DOHH2 (cell line): Measurements from ENCODE around the gene EPS15.

ENCODE experiments used
- EZH2phosphoT487 ChIP-seq: fragments of 200-600 bp; sonication (generic); IDR thresholded peaks from 2 replicates; pipeline ENCODE4 v1.6.1; 2017; ENCODE audit warnings: borderline replicate concordance, mild to moderate bottlenecking, antibody characterized with exemption, low read length, moderate library complexity, mixed read lengths
- TF ChIP-seq, protein P1 (sequence below): fragments of 200-600 bp; sonication (generic); IDR thresholded peaks from one replicate; pipeline ENCODE4 v1.5.1; 2014; ENCODE audit warnings: antibody characterized with exemption, mild to moderate bottlenecking, low read depth, low read length; ENCODE audit not compliant: poor library complexity, severe bottlenecking

- TF ChIP-seq, protein P1, sequence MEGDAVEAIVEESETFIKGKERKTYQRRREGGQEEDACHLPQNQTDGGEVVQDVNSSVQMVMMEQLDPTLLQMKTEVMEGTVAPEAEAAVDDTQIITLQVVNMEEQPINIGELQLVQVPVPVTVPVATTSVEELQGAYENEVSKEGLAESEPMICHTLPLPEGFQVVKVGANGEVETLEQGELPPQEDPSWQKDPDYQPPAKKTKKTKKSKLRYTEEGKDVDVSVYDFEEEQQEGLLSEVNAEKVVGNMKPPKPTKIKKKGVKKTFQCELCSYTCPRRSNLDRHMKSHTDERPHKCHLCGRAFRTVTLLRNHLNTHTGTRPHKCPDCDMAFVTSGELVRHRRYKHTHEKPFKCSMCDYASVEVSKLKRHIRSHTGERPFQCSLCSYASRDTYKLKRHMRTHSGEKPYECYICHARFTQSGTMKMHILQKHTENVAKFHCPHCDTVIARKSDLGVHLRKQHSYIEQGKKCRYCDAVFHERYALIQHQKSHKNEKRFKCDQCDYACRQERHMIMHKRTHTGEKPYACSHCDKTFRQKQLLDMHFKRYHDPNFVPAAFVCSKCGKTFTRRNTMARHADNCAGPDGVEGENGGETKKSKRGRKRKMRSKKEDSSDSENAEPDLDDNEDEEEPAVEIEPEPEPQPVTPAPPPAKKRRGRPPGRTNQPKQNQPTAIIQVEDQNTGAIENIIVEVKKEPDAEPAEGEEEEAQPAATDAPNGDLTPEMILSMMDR, result no peak
- TF ChIP-seq EZH2phosphoT487, result no peak
Measured at GRCh38 chr1:51506537-51506936, 12.5 kb downstream of the EPS15 start.
